SKM-1 (cell line): ENCODE measurements around the gene TRIM31.
"Not testable (repeated sequence)": the region's sequence is repeated elsewhere in the genome, so short reads cannot be mapped to it uniquely, and the experiment has no call there.

Experiments used
- DNase-seq: peaks from one replicate; lab custom pipeline; 2025; ENCODE audit not compliant: unreplicated experiment; lab: John Stamatoyannopoulos, UW

Gene TRIM31

GRCh38 chr6:30118691-30119090, 5.8 kb upstream of the TRIM31 start:
- not testable (repeated sequence) for DNase-seq

GRCh38 chr6:30116724-30117123, 3.8 kb upstream of the TRIM31 start:
- no peak for DNase-seq

GRCh38 chr6:30113841-30114240, 951 bp upstream of the TRIM31 start:
- DNase-seq: no peak

- no peak for DNase-seq
These were observed 392 bp downstream of the TRIM31 start for GRCh38 chr6:30112402-30112994.

GRCh38 chr6:30111266-30111856, 1.5 kb downstream of the TRIM31 start:
- no peak for DNase-seq

GRCh38 chr6:30104661-30105060, 8.2 kb downstream of the TRIM31 start:
- DNase-seq: no peak

- DNase-seq: no peak
These were observed 9.1 kb downstream of the TRIM31 start for GRCh38 chr6:30103872-30104179.

- DNase-seq: peak; percentile 64
These were observed 9.7 kb downstream of the TRIM31 start for GRCh38 chr6:30102970-30103871.

- DNase-seq: peak; percentile 19
These were observed 10.4 kb downstream of the TRIM31 start for GRCh38 chr6:30102414-30102969.

GRCh38 chr6:30101444-30102413, 11.2 kb downstream of the TRIM31 start:
- DNase-seq: peak; percentile 7

- no peak for DNase-seq
These were observed 12.1 kb downstream of the TRIM31 start for GRCh38 chr6:30100585-30101443.

GRCh38 chr6:30100154-30100553, 12.7 kb downstream of the TRIM31 start:
- no peak for DNase-seq

- no peak for DNase-seq
These were observed 14.8 kb downstream of the TRIM31 start for GRCh38 chr6:30097902-30098768.

GRCh38 chr6:30096829-30097228, 16.1 kb downstream of the TRIM31 start:
- DNase-seq: no peak

- DNase-seq: no peak
These were observed 18.8 kb downstream of the TRIM31 start for GRCh38 chr6:30093951-30094661.

- no peak for DNase-seq
These were observed 19.9 kb downstream of the TRIM31 start for GRCh38 chr6:30092852-30093543.

GRCh38 chr6:30091577-30092381, 21.1 kb downstream of the TRIM31 start:
- no peak for DNase-seq
